SK-N-SH treated with all-trans-retinoic acid at 6 μM for 48 hours (cell line): ENCODE measurements around the gene FAM53A.

ENCODE experiments used
- ATAC-seq: fragments of 200-7000 bp; cut with Tn5 transposase; 3 replicates; pipeline ENCODE4 v1.9.1; 2020; ENCODE audit warnings: mild to moderate bottlenecking, moderate library complexity
- BACH2 ChIP-seq: fragments of 250-450 bp; sonication (Bioruptor Pico); IDR thresholded peaks from 2 replicates; pipeline ENCODE4 v1.9.0; 2021; ENCODE audit warnings: mild to moderate bottlenecking, borderline replicate concordance
- CSDC2 ChIP-seq: fragments of 250-450 bp; sonication (Bioruptor Pico); IDR thresholded peaks from 2 replicates; pipeline ENCODE4 v1.5.0; 2020; ENCODE audit warnings: mild to moderate bottlenecking, moderate library complexity
- CSRNP3 ChIP-seq: fragments of 250-450 bp; sonication (Bioruptor Pico); IDR thresholded peaks from 2 replicates; pipeline ENCODE4 v1.5.1; 2021; ENCODE audit warnings: mild to moderate bottlenecking, moderate library complexity
- ESRRG ChIP-seq: fragments of 250-450 bp; sonication (Bioruptor Pico); IDR thresholded peaks from 2 replicates; pipeline ENCODE4 v1.6.1; 2021; ENCODE audit warnings: mild to moderate bottlenecking
- GLIS3 ChIP-seq: fragments of 250-450 bp; sonication (Bioruptor Pico); IDR thresholded peaks from 2 replicates; pipeline ENCODE4 v1.5.0; 2020; ENCODE audit warnings: mild to moderate bottlenecking, moderate library complexity
- ISL1 ChIP-seq: fragments of 250-450 bp; sonication (Bioruptor Pico); IDR thresholded peaks from 2 replicates; pipeline ENCODE4 v2.1.2; 2022; ENCODE audit warnings: mild to moderate bottlenecking, moderate library complexity
- OSR1 ChIP-seq: fragments of 250-450 bp; sonication (Bioruptor Pico); IDR thresholded peaks from 2 replicates; pipeline ENCODE4 v1.8.0; 2022; ENCODE audit warnings: moderate library complexity, mild to moderate bottlenecking, inconsistent platforms
- PPARA ChIP-seq: fragments of 250-450 bp; sonication (Bioruptor Pico); IDR thresholded peaks from 2 replicates; pipeline ENCODE4 v1.5.0; 2020; ENCODE audit warnings: mild to moderate bottlenecking, borderline replicate concordance
- RARB ChIP-seq: fragments of 250-450 bp; sonication (Bioruptor Pico); IDR thresholded peaks from 2 replicates; pipeline ENCODE4 v1.8.0; 2021; ENCODE audit warnings: mild to moderate bottlenecking, moderate library complexity
- TCF4 ChIP-seq: fragments of 250-450 bp; sonication (Bioruptor Pico); IDR thresholded peaks from 2 replicates; pipeline ENCODE4 v1.8.0; 2021; ENCODE audit warnings: mild to moderate bottlenecking, moderate library complexity, borderline replicate concordance
- TOX ChIP-seq: fragments of 250-450 bp; sonication (Bioruptor Pico); IDR thresholded peaks from 2 replicates; pipeline ENCODE4 v1.8.0; 2021; ENCODE audit warnings: mild to moderate bottlenecking, moderate library complexity, borderline replicate concordance
- TSHZ2 ChIP-seq: fragments of 250-450 bp; sonication (Bioruptor Pico); IDR thresholded peaks from 2 replicates; pipeline ENCODE4 v1.5.0; 2020; ENCODE audit warnings: mild to moderate bottlenecking, moderate library complexity
- ZC3H10 ChIP-seq: fragments of 250-450 bp; sonication (Bioruptor Pico); IDR thresholded peaks from 2 replicates; pipeline ENCODE4 v1.5.1; 2021; ENCODE audit warnings: mild to moderate bottlenecking, moderate library complexity
- ZFP3 ChIP-seq: fragments of 250-450 bp; sonication (Bioruptor Pico); IDR thresholded peaks from 2 replicates; pipeline ENCODE4 v1.5.0; 2020; ENCODE audit warnings: mild to moderate bottlenecking, moderate library complexity
- ZNF565 ChIP-seq: fragments of 450-650 bp; formaldehyde crosslinking; conservative IDR thresholded peaks from 2 replicates; pipeline ENCODE4 v1.5.0; 2020; ENCODE audit warnings: low read depth, mild to moderate bottlenecking, moderate library complexity
- ZNF70 ChIP-seq: fragments of 450-650 bp; formaldehyde crosslinking; IDR thresholded peaks from 2 replicates; pipeline ENCODE4 v1.5.0; 2020; ENCODE audit warnings: mild to moderate bottlenecking, moderate library complexity
- ZNF8 ChIP-seq: fragments of 450-650 bp; formaldehyde crosslinking; IDR thresholded peaks from 2 replicates; pipeline ENCODE4 v1.5.0; 2020; ENCODE audit warnings: mild to moderate bottlenecking, moderate library complexity
- TF ChIP-seq, protein P1 (sequence below): fragments of 250-450 bp; sonication (Bioruptor Pico); IDR thresholded peaks from 2 replicates; pipeline ENCODE4 v1.5.1; 2020; ENCODE audit warnings: low read depth, mild to moderate bottlenecking, moderate library complexity
- TF ChIP-seq, protein P2 (sequence below): fragments of 250-450 bp; sonication (Bioruptor Pico); IDR thresholded peaks from 2 replicates; pipeline ENCODE4 v1.8.0; 2021; ENCODE audit warnings: low read depth, mild to moderate bottlenecking, moderate library complexity, borderline replicate concordance

Gene FAM53A

DNA sequence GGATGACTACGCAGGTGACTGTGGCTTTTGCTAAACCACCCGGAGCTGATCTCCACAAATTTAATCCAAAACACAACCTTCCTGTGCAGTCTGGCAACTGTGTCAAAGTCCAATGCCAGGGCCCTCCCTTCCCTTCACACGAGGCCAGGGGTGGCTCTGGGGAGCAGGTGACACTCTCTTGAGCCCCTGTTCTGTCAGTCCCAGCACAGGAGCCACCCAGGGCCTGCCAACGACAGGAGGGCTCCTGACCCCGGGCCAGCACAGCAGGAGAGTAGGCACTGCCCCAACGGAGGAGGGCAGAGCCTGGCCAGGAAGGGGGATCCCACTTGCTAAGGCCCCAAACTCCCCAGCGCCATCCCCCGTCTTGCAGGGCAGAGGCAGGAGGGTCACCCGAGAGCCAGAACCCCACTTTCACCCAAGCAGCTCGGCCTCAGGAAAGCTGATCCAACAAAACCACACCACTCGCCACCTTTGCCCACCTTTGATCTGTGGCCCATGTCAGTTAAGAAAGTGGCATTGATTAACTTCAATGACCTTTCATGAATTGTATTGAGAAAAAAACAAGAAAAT is 44.7 kb downstream of the FAM53A start:
- TF ChIP-seq GLIS3 (CRISPR knock-in tag), result no peak
- TF ChIP-seq RARB, result no peak
- TF ChIP-seq OSR1 (CRISPR knock-in tag), result no peak
- no peak for TF ChIP-seq CSRNP3
- TF ChIP-seq ZC3H10, result no peak
- TF ChIP-seq ZNF70 (CRISPR knock-in tag), result no peak
- no peak for TF ChIP-seq ISL1 (CRISPR knock-in tag)
- TF ChIP-seq ZNF565 (CRISPR knock-in tag), result no peak
- no peak for TF ChIP-seq ESRRG (CRISPR knock-in tag)
- TF ChIP-seq TCF4, result no peak
- TF ChIP-seq TSHZ2 (CRISPR knock-in tag), result no peak
- TF ChIP-seq, protein P1, sequence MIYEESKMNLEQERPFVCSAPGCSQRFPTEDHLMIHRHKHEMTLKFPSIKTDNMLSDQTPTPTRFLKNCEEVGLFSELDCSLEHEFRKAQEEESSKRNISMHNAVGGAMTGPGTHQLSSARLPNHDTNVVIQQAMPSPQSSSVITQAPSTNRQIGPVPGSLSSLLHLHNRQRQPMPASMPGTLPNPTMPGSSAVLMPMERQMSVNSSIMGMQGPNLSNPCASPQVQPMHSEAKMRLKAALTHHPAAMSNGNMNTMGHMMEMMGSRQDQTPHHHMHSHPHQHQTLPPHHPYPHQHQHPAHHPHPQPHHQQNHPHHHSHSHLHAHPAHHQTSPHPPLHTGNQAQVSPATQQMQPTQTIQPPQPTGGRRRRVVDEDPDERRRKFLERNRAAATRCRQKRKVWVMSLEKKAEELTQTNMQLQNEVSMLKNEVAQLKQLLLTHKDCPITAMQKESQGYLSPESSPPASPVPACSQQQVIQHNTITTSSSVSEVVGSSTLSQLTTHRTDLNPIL (CRISPR knock-in tag), result no peak
- no peak for TF ChIP-seq ZFP3
- TF ChIP-seq PPARA (CRISPR knock-in tag), result no peak
- no peak for TF ChIP-seq ZNF8 (CRISPR knock-in tag)
- no peak for TF ChIP-seq TOX (CRISPR knock-in tag)
- no peak for TF ChIP-seq CSDC2 (CRISPR knock-in tag)
- TF ChIP-seq, protein P2, sequence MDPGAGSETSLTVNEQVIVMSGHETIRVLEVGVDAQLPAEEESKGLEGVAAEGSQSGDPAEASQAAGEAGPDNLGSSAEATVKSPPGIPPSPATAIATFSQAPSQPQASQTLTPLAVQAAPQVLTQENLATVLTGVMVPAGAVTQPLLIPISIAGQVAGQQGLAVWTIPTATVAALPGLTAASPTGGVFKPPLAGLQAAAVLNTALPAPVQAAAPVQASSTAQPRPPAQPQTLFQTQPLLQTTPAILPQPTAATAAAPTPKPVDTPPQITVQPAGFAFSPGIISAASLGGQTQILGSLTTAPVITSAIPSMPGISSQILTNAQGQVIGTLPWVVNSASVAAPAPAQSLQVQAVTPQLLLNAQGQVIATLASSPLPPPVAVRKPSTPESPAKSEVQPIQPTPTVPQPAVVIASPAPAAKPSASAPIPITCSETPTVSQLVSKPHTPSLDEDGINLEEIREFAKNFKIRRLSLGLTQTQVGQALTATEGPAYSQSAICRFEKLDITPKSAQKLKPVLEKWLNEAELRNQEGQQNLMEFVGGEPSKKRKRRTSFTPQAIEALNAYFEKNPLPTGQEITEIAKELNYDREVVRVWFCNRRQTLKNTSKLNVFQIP (CRISPR knock-in tag), result no peak
- TF ChIP-seq BACH2 (CRISPR knock-in tag), result no peak
- TF ChIP-seq, all 23 proteins: peak for 0

DNA sequence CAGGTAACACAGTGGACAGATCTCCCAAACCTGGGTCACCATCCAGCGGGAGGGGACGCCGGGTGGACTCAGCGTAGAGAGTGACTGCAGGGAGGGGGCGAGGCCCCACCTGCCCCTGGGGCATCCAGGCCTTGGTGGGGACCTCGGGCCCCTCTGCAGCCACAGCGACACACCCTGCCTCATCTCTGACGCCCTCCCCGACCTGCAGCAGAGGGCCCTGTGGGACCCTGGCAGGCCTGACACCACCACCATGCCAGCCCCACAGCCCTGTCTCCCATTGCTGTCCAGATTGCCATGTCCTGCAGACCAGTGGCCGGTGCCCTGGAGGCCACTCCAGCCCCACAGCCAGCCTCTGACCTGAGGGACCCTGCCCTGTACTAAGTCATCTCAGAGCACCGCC is 45.2 kb downstream of the FAM53A start:
- TF ChIP-seq CSRNP3 (no peak), TSHZ2 (CRISPR knock-in tag) (no peak)
- TF ChIP-seq, protein P2 (CRISPR knock-in tag), result no peak
- TF ChIP-seq, protein P1 (CRISPR knock-in tag), result no peak
- TF ChIP-seq, all 23 proteins: peak for 0
- no peak for ATAC-seq

More for the DNA sequence above, 44.7 kb downstream of the FAM53A start:
- ATAC-seq, result no peak
